HG03439 (cell line): Measurements from ENCODE around the gene RTN4R.

ENCODE experiments used
- ATAC-seq: cut with Tn5 transposase; IDR thresholded peaks from one replicate; pipeline ENCODE4 v1.9.1; 2021; ENCODE audit warnings: mild to moderate bottlenecking, moderate library complexity; ENCODE audit not compliant: unreplicated experiment

The RTN4R gene

GRCh38 chr22:20243537-20244249 is 24.4 kb downstream of the RTN4R start:
- ATAC-seq: no peak

DNA sequence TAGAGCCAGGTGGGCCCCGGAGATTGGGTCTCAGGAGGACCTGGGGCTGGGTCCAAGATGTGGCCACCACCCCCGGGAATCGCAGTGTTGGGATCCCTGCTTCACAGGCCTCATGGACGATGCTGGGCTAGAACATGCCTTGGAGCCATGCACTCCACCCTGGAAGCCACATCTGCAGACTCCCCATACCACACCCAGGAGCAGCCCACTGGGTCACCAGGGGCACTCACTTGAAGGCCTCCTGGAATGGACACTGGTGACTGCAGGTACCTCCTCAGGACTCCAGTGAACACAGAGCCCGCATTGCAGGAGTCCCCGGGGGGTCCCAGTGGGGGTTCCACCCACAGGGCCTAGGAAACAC is 25.0 kb downstream of the RTN4R start:
- no peak for ATAC-seq

GRCh38 chr22:20242393-20243175 is 25.5 kb downstream of the RTN4R start:
- ATAC-seq: no peak

DNA sequence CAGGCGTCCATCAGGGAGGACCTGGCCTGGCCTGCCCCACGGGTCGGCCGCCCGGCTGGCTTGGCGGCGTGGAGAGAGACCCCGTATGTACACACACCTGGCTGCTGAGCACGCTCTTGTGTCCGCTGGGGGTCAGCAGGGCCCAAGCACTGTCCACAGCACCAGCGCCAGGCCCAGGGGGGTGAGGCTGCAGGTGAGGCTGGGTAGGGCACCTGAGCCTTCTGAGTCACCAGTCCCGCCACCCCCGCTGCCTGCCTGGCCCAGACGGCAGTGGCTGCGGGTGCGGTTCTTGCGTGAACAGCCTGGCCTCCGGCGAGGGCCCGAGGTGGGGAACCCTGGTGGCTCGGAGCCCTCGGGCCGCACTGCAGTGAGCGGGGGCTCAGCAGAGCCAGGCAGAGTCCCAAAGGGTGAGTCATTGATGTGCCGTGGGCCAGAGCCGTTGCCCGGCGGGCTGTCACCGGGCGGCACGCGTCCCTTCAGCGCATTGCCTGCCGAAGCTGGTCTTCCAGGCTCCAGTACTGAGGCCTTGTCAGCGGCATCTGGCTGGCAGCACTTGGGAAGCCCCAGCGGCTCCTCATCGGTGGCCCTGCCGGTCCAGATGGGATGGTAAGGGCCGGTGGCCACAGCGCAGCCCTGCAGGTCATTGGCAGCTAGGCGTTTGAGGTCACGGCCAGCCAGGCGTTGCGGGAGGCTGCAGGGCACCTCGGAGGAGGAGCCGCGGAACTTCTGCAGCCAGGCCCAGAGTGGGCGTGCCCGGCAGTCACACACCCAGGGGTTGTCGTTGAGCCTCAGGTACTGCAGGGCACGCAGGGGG is 26.3 kb downstream of the RTN4R start:
- no peak for ATAC-seq

- no peak for ATAC-seq
Observed at GRCh38 chr22:20240900-20241299, 27.2 kb downstream of the RTN4R start.

DNA sequence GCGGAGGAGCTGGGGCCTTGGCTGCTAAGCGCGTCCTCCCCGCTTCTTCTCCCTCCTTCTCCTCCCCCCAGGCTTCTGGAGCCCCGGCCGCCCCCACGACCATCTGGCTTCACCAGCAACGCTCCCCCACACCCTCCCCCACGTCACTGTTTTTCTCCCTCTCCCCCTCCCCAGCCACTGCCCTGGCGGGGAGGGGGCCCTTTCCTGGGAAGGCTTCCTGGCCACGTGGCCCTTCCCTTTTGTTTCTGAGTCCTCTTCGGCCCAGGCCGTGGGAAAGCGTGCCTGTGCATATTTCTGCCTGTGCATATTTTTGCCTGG is 27.7 kb downstream of the RTN4R start:
- ATAC-seq: no peak

DNA sequence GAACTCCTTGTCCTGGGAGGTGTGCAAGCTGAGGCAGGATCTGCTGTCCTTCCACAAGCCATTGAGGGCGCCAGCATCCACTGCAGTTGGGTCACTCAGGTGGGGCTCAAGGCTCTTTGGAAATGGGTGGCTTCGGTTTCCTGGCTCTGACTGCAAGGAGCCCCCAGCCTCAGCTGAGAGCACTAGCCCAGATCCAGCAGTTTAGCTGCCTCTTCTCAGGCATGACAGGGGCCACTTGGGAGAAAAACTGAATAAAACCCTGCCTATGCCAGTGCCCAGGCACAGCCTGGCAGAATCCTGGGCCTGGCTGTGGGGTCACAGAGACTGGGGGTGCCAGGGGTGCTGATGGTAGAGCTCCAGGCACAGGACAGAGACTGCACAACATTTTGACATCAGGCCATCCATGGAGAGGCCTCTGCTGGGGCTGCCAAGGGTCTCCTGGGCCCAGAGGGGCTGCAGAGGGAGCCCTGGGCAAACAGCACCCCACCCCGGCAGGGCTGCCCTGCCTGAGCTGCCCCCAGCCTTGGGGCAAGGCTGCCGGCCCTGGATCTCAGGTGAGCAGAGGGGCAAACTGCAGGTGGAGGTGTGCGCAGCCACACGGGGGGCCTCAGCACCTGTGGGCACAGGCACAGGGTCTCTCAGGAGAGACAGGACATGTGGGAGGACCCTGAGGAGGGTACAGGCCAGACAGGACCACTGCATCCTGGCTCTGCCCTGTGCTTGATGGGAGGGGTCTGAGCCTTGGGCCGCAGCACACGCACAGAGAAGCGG is 28.3 kb downstream of the RTN4R start:
- no peak for ATAC-seq

DNA sequence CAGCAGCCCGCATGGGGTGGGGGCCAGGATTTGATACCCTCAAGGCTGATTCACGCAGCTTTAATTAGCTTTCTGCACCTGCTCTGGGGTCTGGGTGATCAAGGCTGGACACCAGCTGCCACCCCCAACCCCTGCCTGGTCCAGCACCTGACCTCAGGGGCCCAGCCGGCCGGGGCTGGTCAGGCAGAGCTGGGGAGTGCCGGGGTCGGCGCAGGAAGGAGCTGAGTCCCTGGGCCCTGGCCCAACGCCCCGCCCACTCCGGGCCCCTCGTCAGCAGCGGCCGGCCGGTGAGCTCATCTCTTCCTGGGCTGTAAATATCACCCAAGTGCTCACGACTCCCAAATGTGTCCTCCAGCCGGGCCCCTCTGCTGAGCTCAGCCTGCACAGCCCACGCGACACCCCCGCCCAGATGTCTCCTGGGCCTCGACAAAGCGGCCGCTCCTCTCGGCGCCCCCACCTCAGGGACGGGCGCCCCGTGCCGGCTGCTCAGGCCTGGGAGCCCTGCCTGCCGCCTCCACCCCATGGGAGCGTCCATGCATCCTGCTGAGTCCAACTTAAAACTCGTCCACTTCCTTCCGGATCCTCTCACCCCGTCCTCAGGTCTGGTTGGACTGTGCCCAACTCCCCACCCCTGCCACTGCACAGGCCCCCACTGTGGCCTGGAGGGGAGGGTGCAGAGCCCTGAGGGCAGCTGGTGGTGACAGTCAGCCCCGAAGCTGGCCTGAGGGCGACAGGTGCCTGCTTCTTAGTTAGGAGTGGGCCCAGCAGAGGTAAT is 29.0 kb downstream of the RTN4R start:
- ATAC-seq: no peak

- no peak for ATAC-seq
Observed at GRCh38 chr22:20238536-20238900, 29.6 kb downstream of the RTN4R start.

DNA sequence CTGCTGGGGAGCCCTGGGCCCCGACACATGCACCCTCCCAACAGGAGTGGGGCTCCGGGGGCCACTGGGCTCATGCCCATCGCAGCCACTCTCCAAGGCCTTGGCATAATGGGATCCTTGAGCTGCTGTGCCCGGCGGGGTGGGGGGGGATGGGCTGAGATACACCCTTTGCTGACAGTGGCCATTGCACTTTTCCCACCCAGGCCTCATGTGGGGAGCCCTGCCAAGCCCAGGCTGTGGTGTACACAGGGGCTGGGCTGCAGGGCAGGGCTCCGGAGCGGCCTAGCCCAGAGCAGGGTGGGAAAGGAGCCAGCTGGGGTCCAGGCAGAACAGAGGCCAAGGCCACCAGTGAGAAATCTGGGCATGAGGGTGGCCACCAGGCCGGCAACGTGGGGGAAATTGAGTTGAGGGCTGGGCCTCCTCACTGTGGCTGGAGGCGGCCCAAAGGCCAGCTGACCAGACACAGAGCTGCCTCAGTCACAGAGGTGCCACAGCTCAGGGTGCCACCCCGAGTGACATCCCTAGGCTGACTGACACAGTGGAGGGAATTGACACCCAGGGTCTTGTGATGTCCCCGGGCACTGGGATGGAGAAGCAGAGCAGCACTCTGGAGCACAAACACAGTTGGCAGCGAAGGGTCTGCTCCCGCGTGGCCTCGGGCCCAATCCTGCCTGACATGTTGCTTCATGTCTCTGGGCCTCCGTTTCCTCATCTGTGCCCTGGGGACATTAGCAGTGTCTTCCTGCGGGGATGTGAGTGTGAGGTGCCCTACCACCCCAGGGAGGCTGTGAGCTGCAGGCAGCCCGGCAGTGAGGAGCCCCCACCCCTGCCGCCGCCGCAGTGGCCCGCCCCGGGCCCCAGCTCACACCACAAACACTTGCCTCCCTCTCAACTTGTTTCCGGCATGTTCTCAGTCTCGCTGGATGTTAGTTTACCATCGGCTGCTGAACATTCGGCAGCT is 30.4 kb downstream of the RTN4R start:
- ATAC-seq: no peak

GRCh38 chr22:20236052-20236717 is 31.9 kb downstream of the RTN4R start:
- ATAC-seq: no peak

DNA sequence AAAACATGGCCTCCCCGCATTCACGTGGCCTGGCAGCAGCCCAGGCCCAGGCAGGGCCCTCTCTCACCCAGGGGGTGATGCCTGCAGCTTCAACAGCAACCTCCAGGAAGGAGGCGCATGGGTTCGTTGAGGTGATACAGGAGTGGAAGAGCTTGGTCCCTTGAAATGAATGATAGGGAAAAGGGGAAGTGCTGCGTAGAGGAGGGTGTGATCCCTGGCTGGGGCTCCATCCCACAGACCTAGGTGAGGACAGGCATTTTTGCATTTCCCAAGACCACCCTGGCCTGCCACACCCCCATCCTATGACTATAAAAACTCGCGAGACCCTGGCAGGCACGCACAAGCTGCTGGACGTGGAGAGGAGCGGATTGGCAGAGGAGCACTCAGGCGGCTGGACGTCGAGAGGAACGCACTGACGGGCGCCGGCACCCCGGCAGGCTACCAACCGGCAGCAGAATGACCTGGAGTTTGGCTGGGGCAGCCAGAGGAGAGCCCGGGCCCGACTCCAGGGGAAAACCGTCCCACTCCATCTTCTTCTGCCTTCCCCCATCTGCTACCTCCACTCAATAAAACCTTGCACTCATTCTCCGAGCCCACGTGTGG is 32.6 kb downstream of the RTN4R start:
- ATAC-seq: no peak

- no peak for ATAC-seq
Observed at GRCh38 chr22:20234760-20235388, 33.2 kb downstream of the RTN4R start.

- ATAC-seq: no peak
Observed at GRCh38 chr22:20234314-20234682, 33.8 kb downstream of the RTN4R start.

DNA sequence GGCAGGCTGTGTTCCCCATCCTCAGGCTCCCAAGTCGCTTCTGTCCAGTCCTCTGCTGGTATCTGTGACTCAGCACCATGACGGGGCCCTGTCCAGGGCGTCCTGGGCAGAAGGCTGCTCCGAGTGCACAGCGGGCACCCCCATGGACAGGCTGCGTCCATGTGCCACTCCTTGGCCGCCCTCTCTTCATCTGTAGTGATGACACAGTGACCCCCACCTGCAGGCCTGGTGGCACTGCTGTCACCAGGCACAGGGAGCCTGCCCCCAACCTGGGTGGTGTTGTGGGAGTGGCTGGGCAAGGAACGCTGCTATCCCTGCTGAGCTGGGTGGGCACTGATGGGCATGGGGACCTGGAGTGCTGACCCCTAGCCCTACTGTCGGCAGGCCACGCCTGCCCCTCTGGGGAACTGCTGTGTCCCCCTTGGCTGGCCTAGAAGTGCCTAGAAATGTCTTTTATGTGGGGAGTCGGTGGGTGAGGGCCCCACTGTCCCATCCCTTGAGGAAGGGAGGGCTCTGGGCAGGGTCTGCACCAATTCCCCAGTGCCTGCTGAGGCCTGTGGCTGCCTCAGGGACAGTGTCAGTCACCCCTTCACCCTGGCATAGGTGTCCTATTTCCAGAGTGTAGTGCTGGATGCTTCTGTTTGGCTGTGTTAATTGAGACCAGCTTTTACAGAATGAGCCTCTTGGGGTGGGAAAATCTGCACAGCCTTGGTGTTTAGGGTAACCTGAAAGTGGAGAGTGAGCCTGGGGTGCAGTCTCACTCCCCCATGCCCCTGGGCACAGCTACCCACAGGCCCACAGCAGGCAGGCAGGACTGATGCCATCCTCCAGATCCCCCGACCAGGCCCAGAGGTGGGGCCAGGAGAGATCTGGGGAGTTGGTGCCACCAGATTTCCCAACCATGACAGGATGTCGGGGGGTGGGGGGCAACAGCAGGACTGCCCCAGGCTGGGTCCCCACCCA is 34.5 kb downstream of the RTN4R start:
- no peak for ATAC-seq

DNA sequence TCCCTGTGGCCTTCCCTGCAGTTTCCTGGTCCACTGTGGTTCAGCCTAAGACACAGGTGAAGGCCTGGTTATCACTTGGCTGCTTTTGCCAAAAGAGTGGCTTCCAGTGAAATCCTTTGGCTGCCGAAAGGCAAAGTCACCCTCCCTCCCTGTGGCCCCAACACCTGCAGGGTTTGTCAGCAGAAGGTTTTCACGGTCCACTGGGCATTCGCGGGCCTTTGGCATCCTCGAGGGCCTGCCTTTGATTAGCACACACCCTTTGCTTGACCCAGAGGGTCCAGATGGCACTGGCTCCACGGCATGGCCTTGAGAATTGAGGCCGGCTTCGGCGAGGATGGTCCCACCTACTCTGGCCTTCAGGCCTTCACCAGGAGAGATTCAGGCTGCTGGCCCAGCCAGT is 35.3 kb downstream of the RTN4R start:
- no peak for ATAC-seq

DNA sequence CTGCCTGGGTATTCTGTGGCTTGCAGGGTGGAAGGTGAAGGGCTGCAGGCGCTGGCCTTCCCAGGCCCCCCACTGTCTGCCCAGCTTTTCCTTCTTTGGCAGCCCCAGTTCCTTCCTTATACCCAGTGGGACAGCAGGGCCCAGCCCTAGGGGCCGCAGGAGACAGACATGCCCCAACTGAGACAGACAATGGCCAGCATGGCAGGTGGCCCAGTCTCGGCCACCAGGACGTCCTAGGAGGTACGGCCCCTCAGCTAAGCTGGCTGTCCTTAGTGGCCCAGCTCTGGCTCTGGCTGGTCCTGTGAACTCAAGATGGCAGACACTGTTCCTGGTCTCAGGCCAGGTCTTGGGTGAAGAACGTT is 35.9 kb downstream of the RTN4R start:
- no peak for ATAC-seq
